WTC11 (cell line): Measurements from ENCODE around the gene ENOX2. TPM values are rescaled to one million over a fixed set of nuclear protein-coding genes. Genes with fewer than 3 reads are reported as not detected.

Experiments used
- ATAC-seq: fragments of 200-7000 bp; cut with Tn5 transposase; 2 replicates; pipeline ENCODE4 v1.10.0; 2021; ENCODE audit warnings: mild to moderate bottlenecking, moderate library complexity
- CTCF ChIA-PET: fragments of 300-600 bp; sonication (Branson Sonifier 250); formaldehyde crosslinking; loops from one replicate; lab custom pipeline; 2021; ENCODE audit warnings: antibody characterized with exemption; lab: Charles Lee
- POLR2A ChIA-PET: fragments of 350-600 bp; sonication (Branson Sonifier 250); formaldehyde crosslinking; loops from one replicate; lab custom pipeline; 2021; ENCODE audit warnings: antibody characterized with exemption; lab: Charles Lee
- DNase-seq: peaks from one replicate; pipeline ENCODE4 v3.0.0; 2021; ENCODE audit warnings: low spot score
- H3K27ac Mint-ChIP-seq: 2 replicates; pipeline ENCODE4 v1.8.0; 2021; ENCODE audit warnings: mixed read lengths
- H3K27me3 Mint-ChIP-seq: 2 replicates; pipeline ENCODE4 v1.8.0; 2021; ENCODE audit warnings: low read depth, mild to moderate bottlenecking, moderate library complexity, mixed read lengths
- H3K36me3 Mint-ChIP-seq: 2 replicates; pipeline ENCODE4 v1.8.0; 2021; ENCODE audit warnings: mixed read lengths
- H3K4me1 Mint-ChIP-seq: 2 replicates; pipeline ENCODE4 v1.8.0; 2022; ENCODE audit warnings: mixed read lengths
- H3K4me3 Mint-ChIP-seq: 2 replicates; pipeline ENCODE4 v1.8.0; 2021; ENCODE audit warnings: mild to moderate bottlenecking, moderate library complexity, mixed read lengths
- H3K9me3 Mint-ChIP-seq: 2 replicates; pipeline ENCODE4 v1.8.0; 2021; ENCODE audit warnings: mixed read lengths
- AFF4 ChIP-seq: sonication (generic); formaldehyde crosslinking; IDR thresholded peaks from 2 replicates; pipeline ENCODE4 v1.8.1; 2023; ENCODE audit warnings: mild to moderate bottlenecking, missing genetic modification reagents, borderline replicate concordance
- CREB1 ChIP-seq: sonication (generic); formaldehyde crosslinking; IDR thresholded peaks from 2 replicates; pipeline ENCODE4 v1.8.0; 2023; ENCODE audit warnings: mild to moderate bottlenecking, missing genetic modification reagents
- CREM ChIP-seq: sonication (generic); formaldehyde crosslinking; IDR thresholded peaks from 2 replicates; pipeline ENCODE4 v1.8.1; 2022; ENCODE audit warnings: mild to moderate bottlenecking, missing genetic modification reagents, moderate library complexity
- ESRRA ChIP-seq: sonication (generic); formaldehyde crosslinking; IDR thresholded peaks from 2 replicates; pipeline ENCODE4 v1.8.1; 2022; ENCODE audit warnings: mild to moderate bottlenecking, missing genetic modification reagents, borderline replicate concordance
- GABPB1 ChIP-seq: sonication (generic); formaldehyde crosslinking; IDR thresholded peaks from 2 replicates; pipeline ENCODE4 v1.8.1; 2023; ENCODE audit warnings: mild to moderate bottlenecking, missing genetic modification reagents
- GRHL2 ChIP-seq: fragments of 250-450 bp; sonication (Bioruptor Pico); IDR thresholded peaks from 2 replicates; pipeline ENCODE4 v1.8.0; 2022; ENCODE audit warnings: mild to moderate bottlenecking, moderate library complexity; ENCODE audit not compliant: insufficient replicate concordance, severe bottlenecking
- HMGA2 ChIP-seq: fragments of 250-450 bp; sonication (Bioruptor Pico); IDR thresholded peaks from 2 replicates; pipeline ENCODE4 v1.4.0; 2021; ENCODE audit warnings: mild to moderate bottlenecking, moderate library complexity
- IRF1 ChIP-seq: sonication (generic); formaldehyde crosslinking; IDR thresholded peaks from 2 replicates; pipeline ENCODE4 v1.8.0; 2023; ENCODE audit warnings: missing genetic modification reagents
- IRF2 ChIP-seq: sonication (generic); formaldehyde crosslinking; IDR thresholded peaks from 2 replicates; pipeline ENCODE4 v1.8.0; 2022; ENCODE audit warnings: low read depth, missing genetic modification reagents, borderline replicate concordance
- JAZF1 ChIP-seq: fragments of 250-450 bp; sonication (Bioruptor Pico); IDR thresholded peaks from 2 replicates; pipeline ENCODE4 v1.9.0; 2021; ENCODE audit warnings: moderate library complexity, mild to moderate bottlenecking, inconsistent platforms
- MYBL2 ChIP-seq: sonication (generic); formaldehyde crosslinking; IDR thresholded peaks from 2 replicates; pipeline ENCODE4 v1.8.1; 2023; ENCODE audit warnings: mild to moderate bottlenecking, moderate library complexity, missing genetic modification reagents
- NFATC4 ChIP-seq: fragments of 250-450 bp; sonication (Bioruptor Pico); IDR thresholded peaks from 2 replicates; pipeline ENCODE4 v1.9.0; 2021; ENCODE audit warnings: mild to moderate bottlenecking
- NR1H2 ChIP-seq: sonication (generic); formaldehyde crosslinking; IDR thresholded peaks from 2 replicates; pipeline ENCODE4 v1.9.0; 2021; ENCODE audit warnings: mild to moderate bottlenecking, moderate library complexity, missing genetic modification reagents
- OVOL2 ChIP-seq: fragments of 250-450 bp; sonication (Bioruptor Pico); IDR thresholded peaks from 2 replicates; pipeline ENCODE4 v1.9.0; 2021; ENCODE audit warnings: mild to moderate bottlenecking, borderline replicate concordance
- PRRX2 ChIP-seq: fragments of 250-450 bp; sonication (Bioruptor Pico); IDR thresholded peaks from 2 replicates; pipeline ENCODE4 v1.8.0; 2021; ENCODE audit warnings: mild to moderate bottlenecking
- TCF7 ChIP-seq: sonication (generic); formaldehyde crosslinking; IDR thresholded peaks from 2 replicates; pipeline ENCODE4 v1.8.0; 2022; ENCODE audit warnings: mild to moderate bottlenecking, low read depth, missing genetic modification reagents, moderate library complexity
- USF2 ChIP-seq: sonication (generic); formaldehyde crosslinking; IDR thresholded peaks from 2 replicates; pipeline ENCODE4 v1.8.1; 2023; ENCODE audit warnings: mild to moderate bottlenecking, missing genetic modification reagents, moderate library complexity
- ZBTB21 ChIP-seq: sonication (generic); formaldehyde crosslinking; IDR thresholded peaks from 2 replicates; pipeline ENCODE4 v1.8.1; 2023; ENCODE audit warnings: mild to moderate bottlenecking, missing genetic modification reagents, borderline replicate concordance
- ZNF121 ChIP-seq: sonication (generic); formaldehyde crosslinking; IDR thresholded peaks from 2 replicates; pipeline ENCODE4 v1.8.0; 2023; ENCODE audit warnings: missing genetic modification reagents
- ZNF138 ChIP-seq: sonication (generic); formaldehyde crosslinking; conservative IDR thresholded peaks from 2 replicates; pipeline ENCODE4 v1.8.1; 2022; ENCODE audit warnings: mild to moderate bottlenecking, moderate library complexity, missing genetic modification reagents
- total RNA-seq: library from RNA; stranded (reverse); gene quantifications from 3 replicates; pipeline ENCODE4 v1.2.3, GENCODE V29; 2021
- TF ChIP-seq, protein P1 (sequence below): sonication (generic); formaldehyde crosslinking; IDR thresholded peaks from 2 replicates; pipeline ENCODE4 v1.8.1; 2022; ENCODE audit warnings: mild to moderate bottlenecking, missing genetic modification reagents, moderate library complexity, borderline replicate concordance
- TF ChIP-seq, protein P2 (sequence below): sonication (generic); formaldehyde crosslinking; IDR thresholded peaks from 2 replicates; pipeline ENCODE4 v1.8.1; 2022; ENCODE audit warnings: low read depth, mild to moderate bottlenecking, moderate library complexity, missing genetic modification reagents, borderline replicate concordance
- TF ChIP-seq, protein P3 (sequence below): fragments of 250-450 bp; sonication (Bioruptor Pico); IDR thresholded peaks from 2 replicates; pipeline ENCODE4 v2.1.2; 2022; ENCODE audit warnings: mild to moderate bottlenecking, moderate library complexity

The ENOX2 gene
- total RNA-seq, 1 experiment from 2014 or later, result 13.8 TPM

DNA sequence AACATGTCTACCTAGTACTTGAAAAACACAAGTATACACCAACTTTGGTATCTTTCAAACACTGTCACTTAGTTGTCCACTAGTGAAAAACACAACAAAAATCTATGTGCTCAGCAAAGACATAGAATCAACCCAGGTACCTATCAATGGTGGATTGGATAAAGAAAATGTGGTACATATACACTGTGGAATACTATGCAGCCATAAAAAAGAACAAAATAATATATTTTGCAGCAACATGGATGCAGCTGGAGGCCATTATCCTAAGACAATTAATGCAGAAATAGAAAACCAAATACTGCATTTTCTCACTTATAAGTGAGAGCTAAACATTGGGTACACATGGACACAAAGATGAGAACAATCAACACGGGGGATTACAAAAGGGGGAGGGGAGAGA lies 148.7 kb downstream of the ENOX2 start:
- Mint-ChIP-seq H3K4me1 (no peaks in the 10 kb centered on the region), H3K4me3 (no peak overlapping the region), H3K36me3 (no peaks in the 10 kb centered on the region), H3K9me3 (no peaks in the 10 kb centered on the region), H3K27ac (no peak overlapping the region), H3K27me3 (no peaks in the 10 kb centered on the region)
- ChIA-PET POLR2A (no interaction called here), CTCF (no interaction called here)
- TF ChIP-seq CREB1 (CRISPR knock-in tag), result no peak
- TF ChIP-seq AFF4 (CRISPR knock-in tag), result no peak
- TF ChIP-seq OVOL2, result no peak
- no peak for TF ChIP-seq MYBL2
- TF ChIP-seq HMGA2 (CRISPR knock-in tag), result no peak
- no peak for TF ChIP-seq ZNF138 (CRISPR knock-in tag)
- TF ChIP-seq, protein P1, sequence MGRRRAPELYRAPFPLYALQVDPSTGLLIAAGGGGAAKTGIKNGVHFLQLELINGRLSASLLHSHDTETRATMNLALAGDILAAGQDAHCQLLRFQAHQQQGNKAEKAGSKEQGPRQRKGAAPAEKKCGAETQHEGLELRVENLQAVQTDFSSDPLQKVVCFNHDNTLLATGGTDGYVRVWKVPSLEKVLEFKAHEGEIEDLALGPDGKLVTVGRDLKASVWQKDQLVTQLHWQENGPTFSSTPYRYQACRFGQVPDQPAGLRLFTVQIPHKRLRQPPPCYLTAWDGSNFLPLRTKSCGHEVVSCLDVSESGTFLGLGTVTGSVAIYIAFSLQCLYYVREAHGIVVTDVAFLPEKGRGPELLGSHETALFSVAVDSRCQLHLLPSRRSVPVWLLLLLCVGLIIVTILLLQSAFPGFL (CRISPR knock-in tag), result no peak
- TF ChIP-seq, protein P2, sequence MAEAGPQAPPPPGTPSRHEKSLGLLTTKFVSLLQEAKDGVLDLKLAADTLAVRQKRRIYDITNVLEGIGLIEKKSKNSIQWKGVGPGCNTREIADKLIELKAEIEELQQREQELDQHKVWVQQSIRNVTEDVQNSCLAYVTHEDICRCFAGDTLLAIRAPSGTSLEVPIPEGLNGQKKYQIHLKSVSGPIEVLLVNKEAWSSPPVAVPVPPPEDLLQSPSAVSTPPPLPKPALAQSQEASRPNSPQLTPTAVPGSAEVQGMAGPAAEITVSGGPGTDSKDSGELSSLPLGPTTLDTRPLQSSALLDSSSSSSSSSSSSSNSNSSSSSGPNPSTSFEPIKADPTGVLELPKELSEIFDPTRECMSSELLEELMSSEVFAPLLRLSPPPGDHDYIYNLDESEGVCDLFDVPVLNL, result no peak
- no peak for TF ChIP-seq IRF2 (CRISPR knock-in tag)
- TF ChIP-seq, protein P3, sequence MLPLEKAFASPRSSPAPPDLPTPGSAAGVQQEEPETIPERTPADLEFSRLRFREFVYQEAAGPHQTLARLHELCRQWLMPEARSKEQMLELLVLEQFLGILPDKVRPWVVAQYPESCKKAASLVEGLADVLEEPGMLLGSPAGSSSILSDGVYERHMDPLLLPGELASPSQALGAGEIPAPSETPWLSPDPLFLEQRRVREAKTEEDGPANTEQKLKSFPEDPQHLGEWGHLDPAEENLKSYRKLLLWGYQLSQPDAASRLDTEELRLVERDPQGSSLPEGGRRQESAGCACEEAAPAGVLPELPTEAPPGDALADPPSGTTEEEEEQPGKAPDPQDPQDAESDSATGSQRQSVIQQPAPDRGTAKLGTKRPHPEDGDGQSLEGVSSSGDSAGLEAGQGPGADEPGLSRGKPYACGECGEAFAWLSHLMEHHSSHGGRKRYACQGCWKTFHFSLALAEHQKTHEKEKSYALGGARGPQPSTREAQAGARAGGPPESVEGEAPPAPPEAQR (CRISPR knock-in tag), result no peak
- no peak for TF ChIP-seq ZBTB21
- TF ChIP-seq CREM, result no peak
- no peak for TF ChIP-seq PRRX2 (CRISPR knock-in tag)
- no peak for TF ChIP-seq GRHL2 (CRISPR knock-in tag)
- ATAC-seq, result no peak
- no peak for DNase-seq

- no peak for ATAC-seq
- H3K4me3 Mint-ChIP-seq, result no peak overlapping the region
- no peak overlapping the region for H3K27ac Mint-ChIP-seq
- no peaks in the 10 kb centered on the region for H3K27me3 Mint-ChIP-seq
- ChIA-PET POLR2A (no interaction called here), CTCF (interaction anchor here (1.3 kb wide), 1 partner anchor 171 kb away, joined by 3 read pairs; no protein-coding TSS in a partner anchor)
- H3K4me1 Mint-ChIP-seq, result no peaks in the 10 kb centered on the region
- H3K36me3 Mint-ChIP-seq, result no peaks in the 10 kb centered on the region
- no peaks in the 10 kb centered on the region for H3K9me3 Mint-ChIP-seq
- no peak for DNase-seq
- TF ChIP-seq NR1H2 (CRISPR knock-in tag) (no peak), JAZF1 (CRISPR knock-in tag) (no peak), NFATC4 (no peak), TCF7 (CRISPR knock-in tag) (no peak), IRF1 (CRISPR knock-in tag) (no peak), ZNF121 (CRISPR knock-in tag) (no peak), ESRRA (CRISPR knock-in tag) (no peak), USF2 (no peak), GABPB1 (CRISPR knock-in tag) (no peak)
These were observed 156.2 kb downstream of the ENOX2 start for GRCh38 chrX:130746709-130747342.
